AG20443 (cell line): Measurements from ENCODE around the gene SYNC.
"Not testable (repeated sequence)": the region's sequence is repeated elsewhere in the genome, so short reads cannot be mapped to it uniquely, and the experiment has no call there.

ENCODE experiments used
- DNase-seq: peaks from one replicate; pipeline ENCODE4 v3.0.0; 2012; ENCODE audit warnings: low spot score, mixed read lengths

The SYNC gene

GRCh38 chr1:32642292-32642827, 60.2 kb downstream of the SYNC start:
- not testable (repeated sequence) for DNase-seq

GRCh38 chr1:32639489-32640075, 63.0 kb downstream of the SYNC start:
- peak; percentile 24 for DNase-seq

GRCh38 chr1:32636914-32637645, 65.5 kb downstream of the SYNC start:
- no peak for DNase-seq

- no peak for DNase-seq
Observed at GRCh38 chr1:32635508-32636277, 66.9 kb downstream of the SYNC start.

GRCh38 chr1:32632829-32633228, 69.7 kb downstream of the SYNC start:
- no peak for DNase-seq

- DNase-seq = not testable (repeated sequence)
Observed at GRCh38 chr1:32630173-32630572, 72.4 kb downstream of the SYNC start.
